ENCODE measurements around the gene PRSS1. TPM values are rescaled to one million over a fixed set of nuclear protein-coding genes. Genes with fewer than 3 reads are reported as not detected.
"Not testable (repeated sequence)": the region's sequence is repeated elsewhere in the genome, so short reads cannot be mapped to it uniquely, and the experiment has no call there.

Gene PRSS1
- total RNA-seq, 1 experiment from 2014 or later: not detected

GRCh38 chr7:142776206-142776844, 27.1 kb downstream of the PRSS1 start:
- no peaks in the 10 kb centered on the region for H3K9me3 ChIP-seq (ENCODE audit: low read depth, low read length, poor library complexity, severe bottlenecking)
- H3K4me3 ChIP-seq (ENCODE audit: low read depth, low read length, poor library complexity, severe bottlenecking): no peak overlapping the region
- intact Hi-C loops (cut with micrococcal nuclease; ENCODE audit: unreplicated experiment): no loop called here
- H3K4me1 ChIP-seq (ENCODE audit: insufficient read depth, low read length, poor library complexity, severe bottlenecking): no peaks in the 10 kb centered on the region
- DNase-seq (ENCODE audit: low spot score): no peak
- H3K27ac ChIP-seq (ENCODE audit: low read depth, low read length, poor library complexity, severe bottlenecking): no peak overlapping the region
- CTCF ChIA-PET: no interaction called here
- H3K27me3 ChIP-seq (replicated peaks; ENCODE audit: insufficient read depth, low read depth, low read length, poor library complexity): peaks cover 12% of the 10 kb centered on the region
- H3K36me3 ChIP-seq (ENCODE audit: insufficient read depth, low read length, poor library complexity, severe bottlenecking): no peaks in the 10 kb centered on the region
- no peak for TF ChIP-seq CTCF (conservative IDR thresholded peaks at IDR 0.05; ENCODE audit: low read depth, low read length)
- no peak for TF ChIP-seq EZH2 (IDR thresholded peaks at IDR 0.05; ENCODE audit: borderline replicate concordance, low read depth, low read length, poor library complexity, severe bottlenecking)
- BruUV-seq (replicated peaks): no TSS peak
- POLR2A ChIA-PET (ENCODE audit: low non-redundant PET): no interaction called here

- intact Hi-C loops (cut with micrococcal nuclease; ENCODE audit: unreplicated experiment); POLR2A ChIA-PET (ENCODE audit: low non-redundant PET); H3K4me3 ChIP-seq (ENCODE audit: low read depth, low read length, poor library complexity, severe bottlenecking); H3K27ac ChIP-seq (ENCODE audit: low read depth, low read length, poor library complexity, severe bottlenecking); BruUV-seq (replicated peaks); H3K4me1 ChIP-seq (ENCODE audit: insufficient read depth, low read length, poor library complexity, severe bottlenecking); CTCF ChIA-PET; DNase-seq (ENCODE audit: low spot score); H3K9me3 ChIP-seq (ENCODE audit: low read depth, low read length, poor library complexity, severe bottlenecking); H3K36me3 ChIP-seq (ENCODE audit: insufficient read depth, low read length, poor library complexity, severe bottlenecking): not testable (repeated sequence)
- peaks cover 12% of the 10 kb centered on the region for H3K27me3 ChIP-seq (replicated peaks; ENCODE audit: insufficient read depth, low read depth, low read length, poor library complexity)
These were observed 27.6 kb downstream of the PRSS1 start for GRCh38 chr7:142776845-142777225.

GRCh38 chr7:142777318-142777717, 28.0 kb downstream of the PRSS1 start:
- intact Hi-C loops (cut with micrococcal nuclease; ENCODE audit: unreplicated experiment): no loop called here
- peaks cover 12% of the 10 kb centered on the region for H3K27me3 ChIP-seq (replicated peaks; ENCODE audit: insufficient read depth, low read depth, low read length, poor library complexity)
- no peak for DNase-seq (ENCODE audit: low spot score)
- H3K4me3 ChIP-seq (ENCODE audit: low read depth, low read length, poor library complexity, severe bottlenecking): no peak overlapping the region
- no peaks in the 10 kb centered on the region for H3K36me3 ChIP-seq (ENCODE audit: insufficient read depth, low read length, poor library complexity, severe bottlenecking)
- ChIA-PET CTCF (no interaction called here), POLR2A (ENCODE audit: low non-redundant PET) (no interaction called here)
- H3K9me3 ChIP-seq (ENCODE audit: low read depth, low read length, poor library complexity, severe bottlenecking): no peaks in the 10 kb centered on the region
- no TSS peak for BruUV-seq (replicated peaks)
- no peaks in the 10 kb centered on the region for H3K4me1 ChIP-seq (ENCODE audit: insufficient read depth, low read length, poor library complexity, severe bottlenecking)
- no peak overlapping the region for H3K27ac ChIP-seq (ENCODE audit: low read depth, low read length, poor library complexity, severe bottlenecking)
- TF ChIP-seq EZH2 (IDR thresholded peaks at IDR 0.05; ENCODE audit: borderline replicate concordance, low read depth, low read length, poor library complexity, severe bottlenecking) (no peak), CTCF (conservative IDR thresholded peaks at IDR 0.05; ENCODE audit: low read depth, low read length) (no peak)

All from A673 (cell line).